Memory B cell (primary cell): Measurements from ENCODE around the gene ACTC1.
"Not testable (repeated sequence)": the region's sequence is repeated elsewhere in the genome, so short reads cannot be mapped to it uniquely, and the experiment has no call there.

Experiments used
- ATAC-seq: fragments of 150-1000 bp; cut with Tn5 transposase; 2 replicates; pipeline ENCODE4 v1.10.0; 2021; ENCODE audit warnings: low read depth, mild to moderate bottlenecking, moderate library complexity
- DNase-seq, 2 donors: peaks; one replicate each; pipeline ENCODE4 v3.0.0; 2022; ENCODE audit warnings: low spot score in 2 of 2
- H3K27ac Mint-ChIP-seq: one replicate; pipeline ENCODE4 v1.8.0; 2022; ENCODE audit warnings: mild to moderate bottlenecking, moderate library complexity, mixed read lengths
- H3K27me3 Mint-ChIP-seq: one replicate; pipeline ENCODE4 v1.8.0; 2022; ENCODE audit warnings: mixed read lengths
- H3K36me3 Mint-ChIP-seq: one replicate; pipeline ENCODE4 v1.8.0; 2022; ENCODE audit warnings: mild to moderate bottlenecking, mixed read lengths
- H3K4me1 Mint-ChIP-seq: one replicate; pipeline ENCODE4 v1.8.0; 2022; ENCODE audit warnings: mixed read lengths
- H3K4me3 Mint-ChIP-seq: one replicate; pipeline ENCODE4 v1.8.0; 2022; ENCODE audit warnings: mild to moderate bottlenecking, moderate library complexity, mixed read lengths
- H3K9me3 Mint-ChIP-seq: one replicate; pipeline ENCODE4 v1.8.0; 2022; ENCODE audit warnings: mixed read lengths

Gene ACTC1

GRCh38 chr15:34809186-34809585, 13.8 kb upstream of the ACTC1 start:
- no peak for DNase-seq
- Mint-ChIP-seq H3K27me3 (peaks cover 15% of the 10 kb centered on the region), H3K9me3 (peaks cover 3% of the 10 kb centered on the region), H3K4me3 (no peak overlapping the region), H3K36me3 (no peaks in the 10 kb centered on the region), H3K27ac (no peak overlapping the region), H3K4me1 (no peaks in the 10 kb centered on the region)
- ATAC-seq: no peak

- Mint-ChIP-seq H3K4me3 (no peak overlapping the region), H3K4me1 (no peaks in the 10 kb centered on the region), H3K27ac (no peak overlapping the region), H3K36me3 (no peaks in the 10 kb centered on the region), H3K27me3 (peaks cover 11% of the 10 kb centered on the region), H3K9me3 (peaks cover 3% of the 10 kb centered on the region)
- ATAC-seq (no peak), DNase-seq (no peak)
Measured at GRCh38 chr15:34808016-34808415, 12.7 kb upstream of the ACTC1 start.

- not testable (repeated sequence) for H3K4me3 Mint-ChIP-seq, ATAC-seq, H3K36me3 Mint-ChIP-seq, H3K4me1 Mint-ChIP-seq, H3K9me3 Mint-ChIP-seq, H3K27me3 Mint-ChIP-seq, H3K27ac Mint-ChIP-seq, DNase-seq
Measured at GRCh38 chr15:34807241-34807640, 11.9 kb upstream of the ACTC1 start.

- Mint-ChIP-seq H3K36me3 (no peaks in the 10 kb centered on the region), H3K4me1 (no peaks in the 10 kb centered on the region), H3K4me3 (no peak overlapping the region), H3K27ac (no peak overlapping the region), H3K9me3 (peaks cover 3% of the 10 kb centered on the region), H3K27me3 (peaks cover 8% of the 10 kb centered on the region)
- no peak for DNase-seq
- no peak for ATAC-seq
Measured at GRCh38 chr15:34804776-34805175, 9.4 kb upstream of the ACTC1 start.

GRCh38 chr15:34804113-34804512, 8.8 kb upstream of the ACTC1 start:
- no peak overlapping the region for H3K27ac Mint-ChIP-seq
- H3K9me3 Mint-ChIP-seq: peaks cover 3% of the 10 kb centered on the region
- DNase-seq (no peak), ATAC-seq (no peak)
- no peak overlapping the region for H3K4me3 Mint-ChIP-seq
- peaks cover 9% of the 10 kb centered on the region for H3K27me3 Mint-ChIP-seq
- H3K4me1 Mint-ChIP-seq: no peaks in the 10 kb centered on the region
- no peaks in the 10 kb centered on the region for H3K36me3 Mint-ChIP-seq

GRCh38 chr15:34802803-34803750, 7.7 kb upstream of the ACTC1 start:
- DNase-seq: no peak
- no peak for ATAC-seq
- no peaks in the 10 kb centered on the region for H3K36me3 Mint-ChIP-seq
- no peak overlapping the region for H3K27ac Mint-ChIP-seq
- peaks cover 7% of the 10 kb centered on the region for H3K27me3 Mint-ChIP-seq
- H3K4me3 Mint-ChIP-seq: no peak overlapping the region
- H3K9me3 Mint-ChIP-seq: peaks cover 3% of the 10 kb centered on the region
- H3K4me1 Mint-ChIP-seq: no peaks in the 10 kb centered on the region

- H3K27me3 Mint-ChIP-seq: peaks cover 9% of the 10 kb centered on the region
- no peaks in the 10 kb centered on the region for H3K4me1 Mint-ChIP-seq
- H3K9me3 Mint-ChIP-seq: peaks cover 3% of the 10 kb centered on the region
- ATAC-seq (no peak), DNase-seq (no peak)
- H3K27ac Mint-ChIP-seq: no peak overlapping the region
- H3K4me3 Mint-ChIP-seq: no peak overlapping the region
- H3K36me3 Mint-ChIP-seq: no peaks in the 10 kb centered on the region
Measured at GRCh38 chr15:34802371-34802770, 7.0 kb upstream of the ACTC1 start.

GRCh38 chr15:34799149-34800101, 4.1 kb upstream of the ACTC1 start:
- H3K9me3 Mint-ChIP-seq: no peaks in the 10 kb centered on the region
- no peak for ATAC-seq
- H3K27ac Mint-ChIP-seq: no peak overlapping the region
- no peak for DNase-seq
- peaks cover 10% of the 10 kb centered on the region for H3K27me3 Mint-ChIP-seq
- no peaks in the 10 kb centered on the region for H3K36me3 Mint-ChIP-seq
- H3K4me3 Mint-ChIP-seq: no peak overlapping the region
- no peaks in the 10 kb centered on the region for H3K4me1 Mint-ChIP-seq

- Mint-ChIP-seq H3K27ac (no peak overlapping the region), H3K4me1 (no peaks in the 10 kb centered on the region), H3K36me3 (no peaks in the 10 kb centered on the region), H3K27me3 (peaks cover 20% of the 10 kb centered on the region), H3K9me3 (no peaks in the 10 kb centered on the region), H3K4me3 (no peak overlapping the region)
- no peak for DNase-seq
- ATAC-seq: no peak
Measured at GRCh38 chr15:34796847-34797435, 1.6 kb upstream of the ACTC1 start.

GRCh38 chr15:34794590-34795206, 651 bp downstream of the ACTC1 start:
- DNase-seq (no peak), ATAC-seq (no peak)
- Mint-ChIP-seq H3K4me3 (no peak overlapping the region), H3K27me3 (peaks cover 17% of the 10 kb centered on the region), H3K4me1 (no peaks in the 10 kb centered on the region), H3K27ac (no peak overlapping the region), H3K36me3 (no peaks in the 10 kb centered on the region), H3K9me3 (no peaks in the 10 kb centered on the region)

- Mint-ChIP-seq H3K36me3 (no peaks in the 10 kb centered on the region), H3K27me3 (peaks cover 20% of the 10 kb centered on the region), H3K4me1 (no peaks in the 10 kb centered on the region), H3K9me3 (no peaks in the 10 kb centered on the region), H3K4me3 (no peak overlapping the region), H3K27ac (no peak overlapping the region)
- ATAC-seq (no peak), DNase-seq (no peak)
Measured at GRCh38 chr15:34793901-34794300, 1.4 kb downstream of the ACTC1 start.

- Mint-ChIP-seq H3K4me3 (no peak overlapping the region), H3K36me3 (no peaks in the 10 kb centered on the region), H3K27me3 (peaks cover 20% of the 10 kb centered on the region), H3K27ac (no peak overlapping the region), H3K9me3 (no peaks in the 10 kb centered on the region), H3K4me1 (no peaks in the 10 kb centered on the region)
- ATAC-seq (no peak), DNase-seq (no peak)
Measured at GRCh38 chr15:34793071-34793470, 2.3 kb downstream of the ACTC1 start.

GRCh38 chr15:34791701-34792100, 3.6 kb downstream of the ACTC1 start:
- no peaks in the 10 kb centered on the region for H3K9me3 Mint-ChIP-seq
- peaks cover 20% of the 10 kb centered on the region for H3K27me3 Mint-ChIP-seq
- no peak for ATAC-seq
- H3K27ac Mint-ChIP-seq: no peak overlapping the region
- no peaks in the 10 kb centered on the region for H3K36me3 Mint-ChIP-seq
- DNase-seq: no peak
- H3K4me1 Mint-ChIP-seq: no peaks in the 10 kb centered on the region
- no peak overlapping the region for H3K4me3 Mint-ChIP-seq
